ENCODE data around the gene FGD6. TPM values are rescaled to one million over a fixed set of nuclear protein-coding genes. Genes with fewer than 3 reads are reported as not detected.

FGD6 gene
- total RNA-seq, 1 experiment from 2014 or later = 18.2 TPM

DNA sequence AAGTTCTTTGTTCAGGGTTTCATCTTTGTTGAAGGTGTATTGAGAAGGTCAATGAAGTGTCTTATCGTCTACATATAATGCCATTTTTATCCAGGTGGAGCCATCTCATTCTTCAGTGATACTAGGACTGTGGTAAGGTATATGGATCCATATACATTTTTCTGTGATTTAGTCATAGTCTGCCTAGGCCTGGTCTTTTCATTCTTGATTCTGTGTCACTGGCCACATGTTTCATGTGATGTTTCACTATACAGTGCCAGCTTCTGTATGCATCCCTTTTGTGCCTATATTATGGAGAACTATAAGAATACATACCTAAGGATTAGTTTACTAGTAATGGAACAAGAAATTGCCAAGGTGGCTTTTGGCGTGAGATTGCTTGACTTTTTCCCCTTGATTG, 40.9 kb upstream of the FGD6 start:
- no TSS peak for BruUV-seq (replicated peaks)
- no peak overlapping the region for H3K4me2 ChIP-seq (ENCODE audit: low read length)
- H3K9me3 ChIP-seq (ENCODE audit: control insufficient read depth in 1 of 2, insufficient read depth in 1 of 2, low read depth in 1 of 2, low read length in 2 of 2) = no peaks in the 10 kb centered on the region
- ChIA-PET RAD21 (ENCODE audit: low non-redundant PET in 1 of 2, low total read pairs in 2 of 2, uncharacterized antibody in 2 of 2, unreplicated experiment in 2 of 2) (no interaction called here), CTCF (interaction anchor here (1.0 kb wide), 1 partner anchor 141 kb away, joined by 3 read pairs; no protein-coding TSS in a partner anchor), POLR2A (no interaction called here)
- H3K9ac ChIP-seq (ENCODE audit: low read length) = no peak overlapping the region
- no peak for DNase-seq (ENCODE audit: low read depth, low spot score)
- H3K36me3 ChIP-seq (ENCODE audit: control insufficient read depth in 1 of 2, insufficient read depth in 2 of 2, low read length in 2 of 2) = peaks cover 11 to 13% of the 10 kb centered on the region in 2 experiments; a peak in 3 of 4 replicates
- no peak overlapping the region for H3K27ac ChIP-seq (ENCODE audit: low read depth, low read length)
- no peak overlapping the region for H2AFZ ChIP-seq (ENCODE audit: low read depth, low read length, poor library complexity, severe bottlenecking)
- no peaks in the 10 kb centered on the region for H3K27me3 ChIP-seq (ENCODE audit: insufficient read depth, low read length)
- intact Hi-C loops (cut with micrococcal nuclease) = no loop called here
- peaks cover 14% of the 10 kb centered on the region for H3K79me2 ChIP-seq (ENCODE audit: insufficient read depth, low read length)
- no peak for ATAC-seq
- TF ChIP-seq, protein P1, sequence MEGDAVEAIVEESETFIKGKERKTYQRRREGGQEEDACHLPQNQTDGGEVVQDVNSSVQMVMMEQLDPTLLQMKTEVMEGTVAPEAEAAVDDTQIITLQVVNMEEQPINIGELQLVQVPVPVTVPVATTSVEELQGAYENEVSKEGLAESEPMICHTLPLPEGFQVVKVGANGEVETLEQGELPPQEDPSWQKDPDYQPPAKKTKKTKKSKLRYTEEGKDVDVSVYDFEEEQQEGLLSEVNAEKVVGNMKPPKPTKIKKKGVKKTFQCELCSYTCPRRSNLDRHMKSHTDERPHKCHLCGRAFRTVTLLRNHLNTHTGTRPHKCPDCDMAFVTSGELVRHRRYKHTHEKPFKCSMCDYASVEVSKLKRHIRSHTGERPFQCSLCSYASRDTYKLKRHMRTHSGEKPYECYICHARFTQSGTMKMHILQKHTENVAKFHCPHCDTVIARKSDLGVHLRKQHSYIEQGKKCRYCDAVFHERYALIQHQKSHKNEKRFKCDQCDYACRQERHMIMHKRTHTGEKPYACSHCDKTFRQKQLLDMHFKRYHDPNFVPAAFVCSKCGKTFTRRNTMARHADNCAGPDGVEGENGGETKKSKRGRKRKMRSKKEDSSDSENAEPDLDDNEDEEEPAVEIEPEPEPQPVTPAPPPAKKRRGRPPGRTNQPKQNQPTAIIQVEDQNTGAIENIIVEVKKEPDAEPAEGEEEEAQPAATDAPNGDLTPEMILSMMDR (IDR thresholded peaks at IDR 0.05 in 2 of 3, conservative IDR thresholded peaks at IDR 0.05 in 1 of 3; ENCODE audit: borderline replicate concordance in 1 of 3, insufficient read depth in 1 of 3, low read depth in 2 of 3, low read length in 2 of 3) = no peak
- TF ChIP-seq, protein P2, sequence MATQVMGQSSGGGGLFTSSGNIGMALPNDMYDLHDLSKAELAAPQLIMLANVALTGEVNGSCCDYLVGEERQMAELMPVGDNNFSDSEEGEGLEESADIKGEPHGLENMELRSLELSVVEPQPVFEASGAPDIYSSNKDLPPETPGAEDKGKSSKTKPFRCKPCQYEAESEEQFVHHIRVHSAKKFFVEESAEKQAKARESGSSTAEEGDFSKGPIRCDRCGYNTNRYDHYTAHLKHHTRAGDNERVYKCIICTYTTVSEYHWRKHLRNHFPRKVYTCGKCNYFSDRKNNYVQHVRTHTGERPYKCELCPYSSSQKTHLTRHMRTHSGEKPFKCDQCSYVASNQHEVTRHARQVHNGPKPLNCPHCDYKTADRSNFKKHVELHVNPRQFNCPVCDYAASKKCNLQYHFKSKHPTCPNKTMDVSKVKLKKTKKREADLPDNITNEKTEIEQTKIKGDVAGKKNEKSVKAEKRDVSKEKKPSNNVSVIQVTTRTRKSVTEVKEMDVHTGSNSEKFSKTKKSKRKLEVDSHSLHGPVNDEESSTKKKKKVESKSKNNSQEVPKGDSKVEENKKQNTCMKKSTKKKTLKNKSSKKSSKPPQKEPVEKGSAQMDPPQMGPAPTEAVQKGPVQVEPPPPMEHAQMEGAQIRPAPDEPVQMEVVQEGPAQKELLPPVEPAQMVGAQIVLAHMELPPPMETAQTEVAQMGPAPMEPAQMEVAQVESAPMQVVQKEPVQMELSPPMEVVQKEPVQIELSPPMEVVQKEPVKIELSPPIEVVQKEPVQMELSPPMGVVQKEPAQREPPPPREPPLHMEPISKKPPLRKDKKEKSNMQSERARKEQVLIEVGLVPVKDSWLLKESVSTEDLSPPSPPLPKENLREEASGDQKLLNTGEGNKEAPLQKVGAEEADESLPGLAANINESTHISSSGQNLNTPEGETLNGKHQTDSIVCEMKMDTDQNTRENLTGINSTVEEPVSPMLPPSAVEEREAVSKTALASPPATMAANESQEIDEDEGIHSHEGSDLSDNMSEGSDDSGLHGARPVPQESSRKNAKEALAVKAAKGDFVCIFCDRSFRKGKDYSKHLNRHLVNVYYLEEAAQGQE (IDR thresholded peaks at IDR 0.05; ENCODE audit: low read depth) = no peak
- TF ChIP-seq EZH2 (IDR thresholded peaks at IDR 0.05) = no peak
- H3K4me3 ChIP-seq (replicated peaks in 1 of 2; ENCODE audit: low read depth in 1 of 2, low read length in 2 of 2) = no peak overlapping the region
- H4K20me1 ChIP-seq (ENCODE audit: insufficient read depth) = no peaks in the 10 kb centered on the region
- no peaks in the 10 kb centered on the region for H3K9me2 ChIP-seq (ENCODE audit: insufficient read depth)
- no peaks in the 10 kb centered on the region for H3K4me1 ChIP-seq (ENCODE audit: control insufficient read depth in 1 of 2, insufficient read depth in 2 of 2, low read length in 2 of 2)
